IPS-15b (cell line): ENCODE measurements around the gene CHRNG.
A peak's percentile ranks its signal among the peaks of the same experiment; 100 is the strongest.

Experiments used
- H3K27me3 ChIP-seq: one replicate; pipeline ENCODE4 v1.6.1; 2013; ENCODE audit warnings: low read length; ENCODE audit not compliant: control insufficient read depth, insufficient read depth
- H3K36me3 ChIP-seq: one replicate; pipeline ENCODE4 v1.6.1; 2013; ENCODE audit warnings: low read length; ENCODE audit not compliant: control insufficient read depth, insufficient read depth
- H3K4me1 ChIP-seq: one replicate; pipeline ENCODE4 v1.6.1; 2013; ENCODE audit warnings: mild to moderate bottlenecking, low read length; ENCODE audit not compliant: control insufficient read depth, insufficient read depth
- H3K4me3 ChIP-seq: one replicate; pipeline ENCODE4 v1.5.1; 2013; ENCODE audit warnings: low read depth, low read length
- H3K9ac ChIP-seq: one replicate; pipeline ENCODE4 v1.6.1; 2013; ENCODE audit warnings: low read depth, mild to moderate bottlenecking, low read length
- H3K9me3 ChIP-seq: one replicate; pipeline ENCODE4 v1.6.1; 2013; ENCODE audit warnings: mild to moderate bottlenecking, low read length; ENCODE audit not compliant: control insufficient read depth, insufficient read depth

Gene CHRNG

GRCh38 chr2:232523402-232523681 lies 16.1 kb upstream of the CHRNG start:
- Histone ChIP-seq H3K9ac (no peak overlapping the region), H3K9me3 (no peaks in the 10 kb centered on the region), H3K36me3 (no peaks in the 10 kb centered on the region), H3K27me3 (peaks cover 37% of the 10 kb centered on the region), H3K4me1 (no peaks in the 10 kb centered on the region), H3K4me3 (peak overlapping the region; percentile 20)

GRCh38 chr2:232523682-232524597 lies 15.6 kb upstream of the CHRNG start:
- H3K9me3 ChIP-seq = no peaks in the 10 kb centered on the region
- no peak overlapping the region for H3K9ac ChIP-seq
- H3K4me3 ChIP-seq = peak overlapping the region; percentile 20
- no peaks in the 10 kb centered on the region for H3K36me3 ChIP-seq
- H3K27me3 ChIP-seq = peaks cover 34% of the 10 kb centered on the region
- H3K4me1 ChIP-seq = no peaks in the 10 kb centered on the region

GRCh38 chr2:232524771-232525170 lies 14.7 kb upstream of the CHRNG start:
- Histone ChIP-seq H3K9ac (no peak overlapping the region), H3K27me3 (peaks cover 29% of the 10 kb centered on the region), H3K9me3 (no peaks in the 10 kb centered on the region), H3K4me3 (no peak overlapping the region), H3K36me3 (no peaks in the 10 kb centered on the region), H3K4me1 (no peaks in the 10 kb centered on the region)

- Histone ChIP-seq H3K4me3 (no peak overlapping the region), H3K36me3 (no peaks in the 10 kb centered on the region), H3K27me3 (peaks cover 29% of the 10 kb centered on the region), H3K9me3 (no peaks in the 10 kb centered on the region), H3K9ac (no peak overlapping the region), H3K4me1 (no peaks in the 10 kb centered on the region)
Observed at GRCh38 chr2:232525199-232525598, 14.3 kb upstream of the CHRNG start.

GRCh38 chr2:232525791-232526371 lies 13.6 kb upstream of the CHRNG start, which contains the start of gene CHRND:
Gene CHRND (plus strand): TSS chr2:232526160. CDS start chr2:232526216, 56 bp downstream.
- no peaks in the 10 kb centered on the region for H3K4me1 ChIP-seq
- peaks cover 26% of the 10 kb centered on the region for H3K27me3 ChIP-seq
- H3K4me3 ChIP-seq = no peak within 1 kb of the TSS
- H3K9me3 ChIP-seq = no peaks in the 10 kb centered on the region
- no peaks in the 10 kb centered on the region for H3K36me3 ChIP-seq
- no peak within 1 kb of the TSS for H3K9ac ChIP-seq

GRCh38 chr2:232526372-232526941 lies 13.0 kb upstream of the CHRNG start:
- no peak overlapping the region for H3K4me3 ChIP-seq

GRCh38 chr2:232527905-232528470 lies 11.5 kb upstream of the CHRNG start:
- Histone ChIP-seq H3K36me3 (no peaks in the 10 kb centered on the region), H3K27me3 (peaks cover 15% of the 10 kb centered on the region), H3K9me3 (no peaks in the 10 kb centered on the region), H3K4me3 (no peak overlapping the region), H3K4me1 (no peaks in the 10 kb centered on the region), H3K9ac (no peak overlapping the region)

More at GRCh38 chr2:232526372-232526941, 13.0 kb upstream of the CHRNG start:
- H3K27me3 ChIP-seq = peaks cover 22% of the 10 kb centered on the region
- H3K36me3 ChIP-seq = no peaks in the 10 kb centered on the region
- H3K9me3 ChIP-seq = no peaks in the 10 kb centered on the region
- H3K4me1 ChIP-seq = no peaks in the 10 kb centered on the region
- no peak overlapping the region for H3K9ac ChIP-seq

GRCh38 chr2:232528746-232529460 lies 10.6 kb upstream of the CHRNG start:
- peaks cover 5% of the 10 kb centered on the region for H3K27me3 ChIP-seq
- H3K9ac ChIP-seq = no peak overlapping the region
- H3K4me1 ChIP-seq = no peaks in the 10 kb centered on the region
- no peaks in the 10 kb centered on the region for H3K9me3 ChIP-seq
- no peaks in the 10 kb centered on the region for H3K36me3 ChIP-seq
- H3K4me3 ChIP-seq = no peak overlapping the region

- H3K4me3 ChIP-seq = no peak overlapping the region
- H3K9me3 ChIP-seq = no peaks in the 10 kb centered on the region
- H3K4me1 ChIP-seq = no peaks in the 10 kb centered on the region
- no peaks in the 10 kb centered on the region for H3K27me3 ChIP-seq
- no peak overlapping the region for H3K9ac ChIP-seq
- no peaks in the 10 kb centered on the region for H3K36me3 ChIP-seq
Observed at GRCh38 chr2:232529806-232530547, 9.5 kb upstream of the CHRNG start.

- Histone ChIP-seq H3K9ac (no peak overlapping the region), H3K36me3 (no peaks in the 10 kb centered on the region), H3K4me1 (no peaks in the 10 kb centered on the region), H3K27me3 (no peaks in the 10 kb centered on the region), H3K4me3 (no peak overlapping the region), H3K9me3 (no peaks in the 10 kb centered on the region)
Observed at GRCh38 chr2:232530626-232531260, 8.7 kb upstream of the CHRNG start.
